Measurements from ENCODE around the gene ZFP36L1.

Gene ZFP36L1

DNA sequence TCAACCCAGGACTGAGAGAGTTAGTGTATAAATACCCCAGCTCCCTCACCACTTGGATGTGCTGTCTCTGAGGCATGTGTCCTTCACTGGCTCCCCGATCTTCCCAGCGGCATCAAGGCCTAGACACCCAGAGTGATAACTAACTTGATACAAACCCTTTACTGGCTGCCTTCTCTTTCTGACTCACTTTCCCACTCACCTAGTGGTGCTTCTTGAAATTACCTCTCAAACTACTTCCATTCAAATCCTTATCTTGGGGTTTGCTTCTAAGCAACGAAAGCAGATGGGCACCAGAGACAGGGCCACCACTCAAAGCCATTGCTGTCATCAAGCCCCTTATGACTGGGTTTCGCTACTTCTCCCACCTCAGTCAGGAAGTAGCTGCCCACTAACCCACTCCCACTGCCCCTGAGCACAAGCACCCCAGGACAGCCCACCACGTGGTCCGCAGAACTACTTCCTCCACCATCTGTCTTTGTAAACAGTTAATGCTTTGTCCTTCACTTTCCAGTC lies 17.2 kb downstream of the ZFP36L1 start:
- no peak overlapping the region for H3K4me3 ChIP-seq (ENCODE audit: low read depth, low read length)
- no peak overlapping the region for H3K27ac ChIP-seq
- no peaks in the 10 kb centered on the region for H3K27me3 ChIP-seq (replicated peaks)
- H3K36me3 ChIP-seq (replicated peaks) = no peaks in the 10 kb centered on the region
- in situ Hi-C loops (cut with HindIII; ENCODE audit: low pct_ligation_motif_present, low sequenced_read_pairs) = no loop called here
- no peak for DNase-seq
- TF ChIP-seq, protein P1, sequence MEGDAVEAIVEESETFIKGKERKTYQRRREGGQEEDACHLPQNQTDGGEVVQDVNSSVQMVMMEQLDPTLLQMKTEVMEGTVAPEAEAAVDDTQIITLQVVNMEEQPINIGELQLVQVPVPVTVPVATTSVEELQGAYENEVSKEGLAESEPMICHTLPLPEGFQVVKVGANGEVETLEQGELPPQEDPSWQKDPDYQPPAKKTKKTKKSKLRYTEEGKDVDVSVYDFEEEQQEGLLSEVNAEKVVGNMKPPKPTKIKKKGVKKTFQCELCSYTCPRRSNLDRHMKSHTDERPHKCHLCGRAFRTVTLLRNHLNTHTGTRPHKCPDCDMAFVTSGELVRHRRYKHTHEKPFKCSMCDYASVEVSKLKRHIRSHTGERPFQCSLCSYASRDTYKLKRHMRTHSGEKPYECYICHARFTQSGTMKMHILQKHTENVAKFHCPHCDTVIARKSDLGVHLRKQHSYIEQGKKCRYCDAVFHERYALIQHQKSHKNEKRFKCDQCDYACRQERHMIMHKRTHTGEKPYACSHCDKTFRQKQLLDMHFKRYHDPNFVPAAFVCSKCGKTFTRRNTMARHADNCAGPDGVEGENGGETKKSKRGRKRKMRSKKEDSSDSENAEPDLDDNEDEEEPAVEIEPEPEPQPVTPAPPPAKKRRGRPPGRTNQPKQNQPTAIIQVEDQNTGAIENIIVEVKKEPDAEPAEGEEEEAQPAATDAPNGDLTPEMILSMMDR (IDR thresholded peaks at IDR 0.05; ENCODE audit: low read depth, low read length, missing control alignments) = no peak

DNA sequence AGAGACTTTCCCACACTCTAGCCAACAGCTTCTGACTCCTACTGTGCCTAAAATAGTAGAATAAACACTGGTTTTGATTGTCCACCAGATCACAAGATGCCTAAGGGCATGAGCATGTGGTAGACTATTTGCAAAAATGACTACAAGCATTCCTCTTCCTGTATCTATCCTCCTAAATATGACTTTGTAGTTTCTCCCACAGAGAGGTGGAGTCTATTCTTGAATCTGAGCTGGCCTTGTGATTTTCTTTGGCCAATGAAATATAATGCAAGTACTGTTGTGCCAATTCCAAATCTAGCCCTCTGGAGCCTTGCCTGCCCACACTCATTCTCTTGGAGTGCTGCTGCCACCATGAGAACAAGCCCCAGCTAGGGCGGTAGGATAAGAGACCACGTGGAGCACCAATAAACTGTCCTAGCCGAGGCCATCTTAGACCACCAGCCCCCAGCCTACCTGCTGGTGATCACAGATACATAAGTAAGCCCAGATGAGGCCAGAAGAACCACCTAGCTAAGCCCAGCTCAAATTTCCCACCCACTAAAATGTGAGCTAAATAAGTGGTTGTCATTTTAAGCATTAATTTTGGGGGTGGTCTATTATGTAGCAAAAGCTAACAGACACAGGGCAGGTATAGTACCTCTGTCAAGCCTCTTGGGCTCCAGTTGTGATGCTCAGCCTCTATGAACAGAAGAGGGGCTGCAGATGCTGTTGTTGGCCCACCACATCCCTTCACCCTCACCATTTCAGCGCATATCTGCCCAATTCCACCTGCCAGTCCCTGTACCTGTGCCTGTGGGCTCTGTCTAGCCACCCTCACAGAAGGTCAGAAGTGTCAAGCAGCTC lies 17.9 kb downstream of the ZFP36L1 start:
- H3K27me3 ChIP-seq (replicated peaks) = no peaks in the 10 kb centered on the region
- H3K4me3 ChIP-seq (ENCODE audit: low read depth, low read length) = no peak overlapping the region
- TF ChIP-seq, protein P1 (IDR thresholded peaks at IDR 0.05; ENCODE audit: low read depth, low read length, missing control alignments) = no peak
- in situ Hi-C loops (cut with HindIII; ENCODE audit: low pct_ligation_motif_present, low sequenced_read_pairs) = no loop called here
- H3K27ac ChIP-seq = no peak overlapping the region
- no peak for DNase-seq
- no peaks in the 10 kb centered on the region for H3K36me3 ChIP-seq (replicated peaks)

DNA sequence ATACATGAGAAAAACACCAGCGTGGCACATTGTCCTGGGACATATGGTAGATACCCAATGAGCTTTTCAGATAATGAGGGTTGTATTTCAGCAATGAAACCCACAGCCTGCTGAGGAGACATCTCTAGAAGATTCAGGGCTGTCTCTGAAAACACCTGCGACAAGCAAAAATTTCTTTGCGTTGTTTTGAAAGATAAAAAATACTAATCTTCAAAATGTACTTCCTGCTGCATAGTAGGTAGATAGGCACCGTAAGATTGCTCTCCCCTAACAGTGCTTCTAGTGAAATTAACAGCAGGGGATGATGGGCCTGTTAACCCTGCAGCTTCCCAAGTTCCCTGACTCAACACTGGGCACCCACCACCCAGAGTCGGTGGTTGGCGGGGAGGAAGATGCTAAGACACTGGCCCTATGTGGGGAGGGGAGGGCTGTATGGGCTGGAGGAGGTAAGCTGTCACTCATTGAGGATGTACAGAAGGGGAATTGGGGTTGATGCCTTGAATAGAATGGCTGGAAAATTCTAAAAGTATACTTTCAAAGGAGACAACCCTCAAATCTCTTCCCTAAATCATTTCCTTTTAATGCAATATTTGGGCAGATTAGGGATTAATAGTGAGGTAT lies 20.0 kb downstream of the ZFP36L1 start:
- in situ Hi-C loops (cut with HindIII; ENCODE audit: low pct_ligation_motif_present, low sequenced_read_pairs) = no loop called here
- TF ChIP-seq, protein P1 (IDR thresholded peaks at IDR 0.05; ENCODE audit: low read depth, low read length, missing control alignments) = no peak
- no peaks in the 10 kb centered on the region for H3K36me3 ChIP-seq (replicated peaks)
- no peak overlapping the region for H3K4me3 ChIP-seq (ENCODE audit: low read depth, low read length)
- H3K27ac ChIP-seq = no peak overlapping the region
- H3K27me3 ChIP-seq (replicated peaks) = no peaks in the 10 kb centered on the region
- no peak for DNase-seq

DNA sequence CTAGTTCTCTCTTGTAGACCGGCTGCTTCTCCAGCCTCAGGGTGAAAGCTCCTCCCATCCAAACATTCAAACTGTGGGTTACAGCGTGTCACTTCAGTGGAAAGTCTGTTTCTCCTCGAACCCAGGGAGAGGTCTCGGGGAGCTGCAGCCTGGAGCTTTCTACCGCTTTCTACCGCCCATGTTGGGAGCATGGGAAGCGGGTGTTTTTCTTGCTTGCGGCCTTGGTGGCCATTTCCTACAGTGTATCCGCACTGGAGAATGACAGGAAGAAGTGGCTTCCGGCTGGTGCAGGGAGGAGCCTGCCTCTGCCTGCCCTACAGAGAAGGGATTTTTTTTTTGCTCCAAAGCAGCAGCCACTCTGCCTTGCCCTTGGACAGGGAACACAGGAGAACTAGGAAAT lies 21.2 kb downstream of the ZFP36L1 start:
- in situ Hi-C loops (cut with HindIII; ENCODE audit: low pct_ligation_motif_present, low sequenced_read_pairs) = no loop called here
- Histone ChIP-seq H3K4me3 (ENCODE audit: low read depth, low read length) (no peak overlapping the region), H3K36me3 (replicated peaks) (no peaks in the 10 kb centered on the region), H3K27ac (no peak overlapping the region), H3K27me3 (replicated peaks) (no peaks in the 10 kb centered on the region)
- TF ChIP-seq, protein P1 (IDR thresholded peaks at IDR 0.05; ENCODE audit: low read depth, low read length, missing control alignments) = no peak
- no peak for DNase-seq

DNA sequence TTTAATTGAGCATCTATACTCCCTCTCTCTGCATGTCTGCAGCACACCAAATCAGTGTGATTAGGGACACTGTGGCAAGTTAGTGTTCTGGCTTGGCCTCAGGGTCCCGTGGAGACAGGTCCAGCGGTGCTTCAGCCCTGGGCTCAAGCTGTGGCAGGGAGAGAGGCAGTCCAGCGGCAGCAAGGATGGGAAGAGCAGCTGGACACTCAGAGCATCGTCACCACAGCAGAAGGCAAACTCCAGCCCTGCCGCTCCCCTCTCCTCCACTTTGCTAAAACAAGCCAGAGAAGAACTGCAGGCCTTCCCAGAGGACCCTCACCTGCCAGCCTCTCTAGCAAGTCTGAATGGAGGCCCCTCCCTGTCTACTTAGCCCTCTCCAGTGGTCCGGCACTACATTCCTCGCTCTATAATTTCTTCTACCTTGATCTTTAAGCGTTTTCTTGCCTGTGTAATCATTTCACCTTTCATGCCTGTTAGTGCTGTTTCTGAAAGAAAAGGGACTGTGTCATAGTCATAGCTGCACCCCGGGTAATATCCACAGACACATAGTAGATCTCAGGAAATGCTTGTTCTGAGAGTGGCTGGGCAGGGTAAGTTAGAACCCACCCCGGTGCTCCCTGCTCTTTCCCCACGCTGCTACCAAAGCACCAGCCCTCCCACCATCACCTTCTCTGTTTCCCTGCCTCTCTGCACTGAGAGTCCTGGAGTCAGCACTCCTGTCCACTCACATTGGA lies 22.1 kb downstream of the ZFP36L1 start:
- no peaks in the 10 kb centered on the region for H3K36me3 ChIP-seq (replicated peaks)
- in situ Hi-C loops (cut with HindIII; ENCODE audit: low pct_ligation_motif_present, low sequenced_read_pairs) = no loop called here
- no peak overlapping the region for H3K27ac ChIP-seq
- no peak overlapping the region for H3K4me3 ChIP-seq (ENCODE audit: low read depth, low read length)
- TF ChIP-seq, protein P1 (IDR thresholded peaks at IDR 0.05; ENCODE audit: low read depth, low read length, missing control alignments) = no peak
- no peak for DNase-seq
- H3K27me3 ChIP-seq (replicated peaks) = no peaks in the 10 kb centered on the region

Measured in brain microvascular endothelial cell (primary cell).